Activated CD4-positive, alpha-beta memory T cell treated with anti-CD3 and anti-CD28 coated beads for 36 hours (primary cell): Measurements from ENCODE around the gene MEMO1. TPM values are rescaled to one million over a fixed set of nuclear protein-coding genes. Genes with fewer than 3 reads are reported as not detected.
A peak's percentile ranks its signal among the peaks of the same experiment; 100 is the strongest.
"Not testable (repeated sequence)": the region's sequence is repeated elsewhere in the genome, so short reads cannot be mapped to it uniquely, and the experiment has no call there.

Source experiments
- CTCF ChIA-PET: fragments of 350-600 bp; sonication (Branson Sonifier 250); formaldehyde crosslinking; loops from one replicate; lab custom pipeline; 2021; ENCODE audit warnings: antibody characterized with exemption, inconsistent platforms; lab: Charles Lee
- POLR2A ChIA-PET: fragments of 350-600 bp; sonication (Branson Sonifier 250); formaldehyde crosslinking; loops from one replicate; lab custom pipeline; 2021; ENCODE audit warnings: antibody characterized with exemption; lab: Charles Lee
- DNase-seq: peaks from one replicate; pipeline ENCODE4 v3.0.0-alpha.2; 2020
- H3K27ac Mint-ChIP-seq: one replicate; pipeline ENCODE4 v1.8.0; 2021; ENCODE audit warnings: mixed read lengths
- H3K27me3 Mint-ChIP-seq: one replicate; pipeline ENCODE4 v1.8.0; 2021; ENCODE audit warnings: mixed read lengths
- H3K36me3 Mint-ChIP-seq: one replicate; pipeline ENCODE4 v1.8.0; 2021; ENCODE audit warnings: mixed read lengths
- H3K4me1 Mint-ChIP-seq: one replicate; pipeline ENCODE4 v1.8.0; 2021; ENCODE audit warnings: low read depth, mixed read lengths
- H3K4me3 Mint-ChIP-seq: one replicate; pipeline ENCODE4 v1.8.0; 2021; ENCODE audit warnings: mild to moderate bottlenecking, mixed read lengths
- H3K9me3 Mint-ChIP-seq: one replicate; pipeline ENCODE4 v1.8.0; 2021; ENCODE audit warnings: mixed read lengths
- intact Hi-C: fragments of 100-400 bp; cut with micrococcal nuclease; formaldehyde crosslinking; loops from one replicate; pipeline ENCODE4 v1.15.1; 2023
- total RNA-seq, 2 experiments: library from RNA; stranded (reverse); gene quantifications; one replicate each; pipeline ENCODE4 v1.2.3, GENCODE V29; 2021

Gene MEMO1
- 10 to 100 TPM; 44.7 to 47.6 TPM for total RNA-seq

DNA sequence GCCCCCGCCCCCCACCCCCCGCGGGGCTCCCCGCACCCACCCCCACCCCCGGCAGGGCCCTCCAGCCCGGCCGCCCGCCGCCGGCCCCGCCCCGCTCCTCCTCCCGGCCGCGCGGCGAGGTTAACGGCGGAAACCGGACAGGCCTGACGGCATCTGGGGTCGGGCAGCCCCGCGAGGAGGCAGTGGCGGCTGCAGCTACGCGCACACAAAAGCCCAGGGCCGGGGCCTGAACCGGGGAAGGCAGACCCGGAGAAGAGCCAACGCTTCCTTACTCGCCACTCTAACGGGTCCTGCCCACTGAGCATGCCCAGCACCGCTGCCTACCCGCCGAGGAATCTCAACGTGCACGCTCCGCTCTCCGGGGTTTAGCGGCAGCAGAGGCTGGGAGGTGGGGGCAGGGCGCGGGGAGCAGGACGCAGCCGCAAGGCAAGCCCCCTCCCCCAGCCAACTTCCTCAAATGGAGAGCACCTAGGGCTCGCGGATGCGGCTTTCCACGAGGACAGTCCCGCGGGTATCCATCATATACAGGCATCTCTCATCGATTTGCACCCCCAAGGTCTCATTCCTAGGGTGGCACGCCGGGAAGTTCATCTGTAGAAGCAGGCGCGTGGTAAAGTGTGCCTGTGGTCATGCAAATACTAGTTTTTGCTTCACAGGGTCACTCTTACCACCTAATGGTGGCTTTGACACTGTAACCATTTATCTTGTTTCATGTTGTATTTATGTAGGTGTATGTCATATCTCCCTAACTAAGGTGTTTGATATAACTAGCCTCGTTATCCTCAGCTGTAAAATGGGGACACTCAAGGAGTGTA, at the start of gene MEMO1:
TSS of gene MEMO1 (minus strand) at position 339 of the 815 bp plus-strand sequence. CDS start 761 bp downstream, outside the sequence.
- Mint-ChIP-seq H3K9me3 (no peaks in the 10 kb centered on the region), H3K4me1 (peaks cover 34% of the 10 kb centered on the region), H3K36me3 (no peaks in the 10 kb centered on the region), H3K4me3 (peak within 1 kb of the TSS; percentile 86), H3K27ac (peak within 1 kb of the TSS; percentile 95), H3K27me3 (no peaks in the 10 kb centered on the region)
- ChIA-PET POLR2A (interaction anchor here (1.2 to 1.6 kb wide), 3 partner anchors 29 to 155 kb away, joined by 5 to 11 read pairs (median 5); partner anchors contain the start of genes DPY30, SLC30A6 and SPAST), CTCF (no interaction called here)
- peak; percentile 96 for DNase-seq
- intact Hi-C loops = loop anchor here (1.0 kb wide), 2 partner anchors 28 to 52 kb away; partner anchors contain the start of genes DPY30 and SPAST

GRCh38 chr2:32060266-32060665, 49.5 kb upstream of the MEMO1 start:
- ChIA-PET POLR2A (no interaction called here), CTCF (no interaction called here)
- intact Hi-C loops = loop anchor here (5.0 to 10.0 kb wide), 2 partner anchors 98 to 1615 kb away; partner anchors contain the start of gene LCLAT1
- Mint-ChIP-seq H3K4me1 (peaks cover 11% of the 10 kb centered on the region), H3K36me3 (peaks cover 2% of the 10 kb centered on the region), H3K9me3 (no peaks in the 10 kb centered on the region), H3K4me3 (no peak overlapping the region), H3K27me3 (no peaks in the 10 kb centered on the region), H3K27ac (no peak overlapping the region)
- DNase-seq = no peak

DNA sequence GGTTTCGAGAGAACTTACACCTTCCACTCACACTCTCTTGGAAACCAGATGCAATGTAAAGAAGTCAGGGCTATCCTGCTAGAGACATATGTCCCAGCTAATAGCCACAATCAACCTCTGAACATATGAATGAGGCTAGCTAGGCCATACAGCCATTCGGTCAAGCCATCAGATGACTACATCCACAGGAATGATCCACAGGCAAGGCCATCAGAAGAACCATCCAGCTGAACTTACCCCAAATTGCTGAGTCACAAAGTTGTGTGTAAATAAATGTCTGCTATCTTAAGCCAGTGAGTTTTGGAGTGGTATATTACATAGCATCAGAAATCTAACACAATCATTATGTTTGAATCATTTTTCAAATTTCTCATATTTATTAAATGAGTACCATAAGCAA, 47.3 kb upstream of the MEMO1 start:
- Mint-ChIP-seq H3K27me3 (no peaks in the 10 kb centered on the region), H3K4me1 (peaks cover 4% of the 10 kb centered on the region), H3K27ac (no peak overlapping the region), H3K4me3 (no peak overlapping the region), H3K36me3 (no peaks in the 10 kb centered on the region), H3K9me3 (no peaks in the 10 kb centered on the region)
- CTCF ChIA-PET = no interaction called here
- no peak for DNase-seq
- POLR2A ChIA-PET = no interaction called here
- intact Hi-C loops = no loop called here

- H3K9me3 Mint-ChIP-seq = not testable (repeated sequence)
Observed at GRCh38 chr2:32054583-32054982, 43.8 kb upstream of the MEMO1 start.

DNA sequence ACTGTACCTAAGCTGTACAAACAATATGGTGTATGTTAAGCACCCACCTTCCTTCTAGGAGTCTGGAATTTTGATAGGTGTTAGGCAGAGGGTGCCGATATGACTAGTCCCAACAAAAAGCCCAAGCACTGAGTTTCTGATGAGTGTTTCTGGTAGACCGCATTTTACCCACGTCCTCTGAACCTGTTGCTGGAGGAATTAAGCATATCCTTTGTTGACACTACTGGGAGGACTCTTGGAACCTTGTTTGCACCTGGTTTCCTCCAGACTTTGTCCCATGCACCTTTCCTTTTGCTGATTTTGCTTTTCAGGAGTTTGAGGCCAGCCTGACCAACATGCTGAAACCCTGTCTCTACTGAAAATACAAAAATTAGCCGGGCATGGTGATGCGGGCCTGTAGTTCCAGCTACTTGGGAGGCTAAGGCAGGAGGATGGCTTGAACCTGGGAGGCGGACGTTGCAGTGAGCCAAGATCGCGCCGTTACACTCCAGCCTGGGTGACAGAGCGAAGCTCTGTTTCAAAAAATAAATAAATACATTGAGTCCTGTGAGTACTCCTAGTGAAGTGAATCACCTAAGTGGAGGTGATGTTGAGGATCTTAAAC, 41.1 kb upstream of the MEMO1 start:
- Mint-ChIP-seq H3K4me1 (no peaks in the 10 kb centered on the region), H3K9me3 (no peaks in the 10 kb centered on the region), H3K27me3 (no peaks in the 10 kb centered on the region), H3K4me3 (no peak overlapping the region), H3K27ac (no peak overlapping the region), H3K36me3 (no peaks in the 10 kb centered on the region)
- intact Hi-C loops = no loop called here
- ChIA-PET POLR2A (interaction anchor here (0.6 kb wide), 1 partner anchor 994 kb away, joined by 3 read pairs; no protein-coding TSS in a partner anchor), CTCF (no interaction called here)
- DNase-seq = no peak

More at GRCh38 chr2:32054583-32054982, 43.8 kb upstream of the MEMO1 start:
- CTCF ChIA-PET, H3K4me1 Mint-ChIP-seq, H3K27ac Mint-ChIP-seq, H3K27me3 Mint-ChIP-seq, H3K36me3 Mint-ChIP-seq, DNase-seq, intact Hi-C loops, H3K4me3 Mint-ChIP-seq: not testable (repeated sequence)
- POLR2A ChIA-PET = interaction anchor here (1.6 kb wide), 1 partner anchor 15 kb away, joined by 5 read pairs; the partner anchor contains the start of gene DPY30

- Mint-ChIP-seq H3K4me1 (peaks cover 7% of the 10 kb centered on the region), H3K27me3 (no peaks in the 10 kb centered on the region), H3K27ac (no peak overlapping the region), H3K9me3 (no peaks in the 10 kb centered on the region), H3K4me3 (no peak overlapping the region), H3K36me3 (no peaks in the 10 kb centered on the region)
- intact Hi-C loops = no loop called here
- DNase-seq = no peak
- ChIA-PET POLR2A (no interaction called here), CTCF (no interaction called here)
Observed at GRCh38 chr2:32043561-32043960, 32.8 kb upstream of the MEMO1 start.

DNA sequence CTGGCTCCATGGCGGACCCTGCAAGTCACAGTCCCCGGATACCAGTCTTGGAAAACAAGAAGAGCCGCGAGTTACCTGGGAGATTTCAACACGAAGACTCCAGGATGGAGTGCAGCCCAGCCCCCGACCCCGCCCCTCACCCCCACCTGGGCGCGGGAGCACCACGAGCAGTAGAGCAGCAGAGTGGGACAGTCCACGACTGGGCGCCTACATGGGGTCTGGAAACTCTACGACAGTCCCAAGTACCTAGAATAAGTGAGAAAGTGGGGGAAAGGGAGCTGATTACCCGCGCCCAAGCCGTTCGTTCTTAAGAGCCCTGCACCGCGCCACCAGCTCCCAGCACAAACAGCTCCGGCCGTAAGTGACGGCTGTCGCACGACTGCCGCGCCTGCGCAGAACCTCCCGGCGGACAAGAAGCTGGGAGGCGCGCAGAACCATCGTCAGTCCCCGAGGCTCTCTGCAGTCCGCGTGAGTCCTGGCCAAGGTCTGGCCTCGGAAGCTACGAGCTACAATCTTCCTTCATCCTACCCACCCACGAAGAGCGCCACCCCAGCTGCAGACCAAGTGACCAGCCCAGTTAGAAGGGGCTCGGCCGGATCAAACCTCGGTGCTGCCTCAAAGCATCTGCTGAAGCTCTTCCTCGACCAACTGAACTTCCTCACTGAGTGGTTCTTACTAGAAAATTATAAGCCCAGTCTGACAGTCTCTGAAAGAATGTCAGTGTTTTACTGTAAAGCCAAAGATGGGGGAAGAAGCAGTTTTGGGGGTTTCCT, 28.8 kb upstream of the MEMO1 start, which contains the start of gene DPY30:
TSS of gene DPY30 (minus strand) at position 359 of the 773 bp plus-strand sequence. CDS start at position 10, 349 bp downstream.
- H3K9me3 Mint-ChIP-seq = no peaks in the 10 kb centered on the region
- peaks cover 12% of the 10 kb centered on the region for H3K4me1 Mint-ChIP-seq
- CTCF ChIA-PET = interaction anchor here (1.0 to 1.9 kb wide), 3 partner anchors 24 to 154 kb away, joined by 4 to 6 read pairs (median 4); partner anchors contain the start of gene SPAST
- intact Hi-C loops = loop anchor here (1.0 to 10.0 kb wide), 4 partner anchors 24 to 315 kb away; partner anchors contain the start of genes BIRC6, MEMO1, SLC30A6 and SPAST
- peaks cover 7% of the 10 kb centered on the region for H3K36me3 Mint-ChIP-seq
- DNase-seq = peak; percentile 94
- POLR2A ChIA-PET = interaction anchor here (0.8 to 2.0 kb wide), 11 partner anchors 12 to 126 kb away, joined by 3 to 36 read pairs (median 4); partner anchors contain the start of genes MEMO1, SLC30A6 and SPAST
- H3K4me3 Mint-ChIP-seq = peak within 1 kb of the TSS; percentile 81
- no peaks in the 10 kb centered on the region for H3K27me3 Mint-ChIP-seq
- H3K27ac Mint-ChIP-seq = peak within 1 kb of the TSS; percentile 88

- Mint-ChIP-seq H3K4me1 (peaks cover 22% of the 10 kb centered on the region), H3K36me3 (peaks cover 23% of the 10 kb centered on the region)
- CTCF ChIA-PET, DNase-seq, H3K27me3 Mint-ChIP-seq, H3K9me3 Mint-ChIP-seq, H3K4me3 Mint-ChIP-seq, H3K27ac Mint-ChIP-seq, POLR2A ChIA-PET: not testable (repeated sequence)
- intact Hi-C loops = loop anchor here (10.0 kb wide), 1 partner anchor 320 kb away; the partner anchor contains the start of gene BIRC6
Observed at GRCh38 chr2:32034198-32034887, 23.5 kb upstream of the MEMO1 start.

GRCh38 chr2:32018789-32019482, 8.1 kb upstream of the MEMO1 start:
- POLR2A ChIA-PET, H3K27me3 Mint-ChIP-seq, H3K9me3 Mint-ChIP-seq, H3K4me3 Mint-ChIP-seq, DNase-seq, H3K36me3 Mint-ChIP-seq, H3K27ac Mint-ChIP-seq, intact Hi-C loops, H3K4me1 Mint-ChIP-seq: not testable (repeated sequence)
- CTCF ChIA-PET = interaction anchor here (0.7 kb wide), 1 partner anchor 228 kb away, joined by 6 read pairs; no protein-coding TSS in a partner anchor

- no peaks in the 10 kb centered on the region for H3K9me3 Mint-ChIP-seq
- H3K27ac Mint-ChIP-seq = peak overlapping the region; percentile 42
- H3K27me3 Mint-ChIP-seq = no peaks in the 10 kb centered on the region
- H3K36me3 Mint-ChIP-seq = no peaks in the 10 kb centered on the region
- peaks cover 21% of the 10 kb centered on the region for H3K4me1 Mint-ChIP-seq
- CTCF ChIA-PET = interaction anchor here (1.3 kb wide), 1 partner anchor 91 kb away, joined by 3 read pairs; no protein-coding TSS in a partner anchor
- no peak for DNase-seq
- POLR2A ChIA-PET = interaction anchor here (1.4 to 1.6 kb wide), 2 partner anchors 27 to 51 kb away, joined by 4 read pairs; partner anchors contain the start of genes DPY30 and SPAST
- no peak overlapping the region for H3K4me3 Mint-ChIP-seq
- intact Hi-C loops = no loop called here
Observed at GRCh38 chr2:32012872-32013271, 2.1 kb upstream of the MEMO1 start.
